Effector CD8-positive, alpha-beta T cell (primary cell): ENCODE data around the gene EDEM2.
"Not testable (repeated sequence)": the region's sequence is repeated elsewhere in the genome, so short reads cannot be mapped to it uniquely, and the experiment has no call there.

Source experiments
- DNase-seq: peaks from one replicate; lab custom pipeline; 2025; lab: John Stamatoyannopoulos, UW

The EDEM2 gene

DNA sequence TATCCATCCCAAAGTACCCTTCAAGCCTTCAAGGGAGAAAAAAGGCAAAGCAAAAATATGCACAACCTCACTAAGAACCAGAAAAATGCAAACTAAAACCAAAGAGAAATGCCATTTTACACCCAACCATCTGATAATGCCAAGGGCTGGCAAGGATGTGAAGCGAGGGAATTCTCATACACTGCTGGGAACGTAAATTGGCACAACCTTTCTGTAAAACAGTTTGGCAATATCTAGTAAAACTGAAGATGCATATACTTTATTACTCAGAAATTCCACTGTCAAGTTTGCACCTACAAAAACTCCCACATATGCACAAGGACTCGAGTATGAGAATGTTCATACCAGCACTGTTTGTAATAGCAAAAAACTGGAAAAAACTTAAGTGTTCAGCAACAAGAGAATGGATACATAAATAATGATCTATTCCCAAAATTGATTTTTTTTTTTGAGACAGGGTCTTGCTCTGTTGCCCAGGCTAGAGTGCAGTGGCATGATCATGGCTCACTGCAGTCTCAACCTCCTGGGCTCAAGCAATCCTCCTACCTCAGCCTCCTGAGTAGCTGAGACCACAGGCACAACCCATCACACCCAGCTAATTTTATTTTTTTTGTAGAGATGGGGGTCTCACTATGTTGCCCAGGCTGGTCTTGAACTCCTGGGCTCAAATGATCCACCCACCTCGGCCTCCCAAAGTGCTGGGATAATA is 21.7 kb upstream of the EDEM2 start:
- DNase-seq: not testable (repeated sequence)

DNA sequence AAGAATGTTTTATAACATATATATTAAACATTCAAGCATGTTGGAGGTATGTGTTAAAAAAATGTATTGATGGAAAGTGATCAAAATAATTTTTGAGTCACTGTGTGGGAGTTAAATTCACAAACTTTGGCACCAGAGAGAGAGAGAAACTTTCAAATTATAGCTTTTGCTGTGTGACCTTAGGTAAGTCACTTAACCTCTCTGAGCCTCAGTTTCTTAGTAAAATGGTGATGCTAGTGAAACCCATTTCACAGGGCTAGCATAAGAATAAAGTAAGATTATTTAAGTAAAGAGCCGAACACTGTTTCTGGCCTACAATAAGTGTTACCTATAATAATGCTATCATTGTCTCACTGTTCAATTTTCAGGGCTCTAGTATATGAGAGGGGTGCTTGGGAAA is 20.7 kb upstream of the EDEM2 start:
- DNase-seq: no peak

DNA sequence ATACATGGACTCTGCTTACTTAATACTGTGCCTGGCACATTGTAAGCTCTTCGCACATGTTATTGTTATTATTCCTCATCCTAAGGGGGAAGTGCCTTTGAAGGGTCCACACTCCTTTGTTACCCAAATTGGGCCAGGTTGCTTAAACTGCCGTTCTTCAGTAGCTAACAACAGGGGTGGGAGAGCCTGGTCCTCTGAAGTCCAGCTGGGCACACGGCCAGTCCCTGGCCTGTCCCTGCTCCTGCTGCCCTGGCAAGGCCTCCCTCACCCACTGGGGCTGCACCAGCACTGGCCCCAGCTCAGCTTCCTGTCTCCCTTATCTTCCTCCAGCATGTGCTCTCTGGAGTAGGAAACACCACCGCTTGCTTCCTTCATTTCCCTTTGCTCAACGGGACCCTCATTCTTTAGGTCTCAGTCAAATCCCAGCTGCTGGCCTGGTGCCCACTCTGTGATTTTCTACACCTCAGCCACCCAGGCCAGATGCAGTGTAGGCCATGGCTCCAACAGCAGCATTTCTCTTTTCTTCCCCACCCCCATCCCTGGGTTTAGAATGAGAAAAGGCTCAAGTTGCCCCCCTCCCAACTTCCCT is 19.2 kb upstream of the EDEM2 start:
- no peak for DNase-seq

DNA sequence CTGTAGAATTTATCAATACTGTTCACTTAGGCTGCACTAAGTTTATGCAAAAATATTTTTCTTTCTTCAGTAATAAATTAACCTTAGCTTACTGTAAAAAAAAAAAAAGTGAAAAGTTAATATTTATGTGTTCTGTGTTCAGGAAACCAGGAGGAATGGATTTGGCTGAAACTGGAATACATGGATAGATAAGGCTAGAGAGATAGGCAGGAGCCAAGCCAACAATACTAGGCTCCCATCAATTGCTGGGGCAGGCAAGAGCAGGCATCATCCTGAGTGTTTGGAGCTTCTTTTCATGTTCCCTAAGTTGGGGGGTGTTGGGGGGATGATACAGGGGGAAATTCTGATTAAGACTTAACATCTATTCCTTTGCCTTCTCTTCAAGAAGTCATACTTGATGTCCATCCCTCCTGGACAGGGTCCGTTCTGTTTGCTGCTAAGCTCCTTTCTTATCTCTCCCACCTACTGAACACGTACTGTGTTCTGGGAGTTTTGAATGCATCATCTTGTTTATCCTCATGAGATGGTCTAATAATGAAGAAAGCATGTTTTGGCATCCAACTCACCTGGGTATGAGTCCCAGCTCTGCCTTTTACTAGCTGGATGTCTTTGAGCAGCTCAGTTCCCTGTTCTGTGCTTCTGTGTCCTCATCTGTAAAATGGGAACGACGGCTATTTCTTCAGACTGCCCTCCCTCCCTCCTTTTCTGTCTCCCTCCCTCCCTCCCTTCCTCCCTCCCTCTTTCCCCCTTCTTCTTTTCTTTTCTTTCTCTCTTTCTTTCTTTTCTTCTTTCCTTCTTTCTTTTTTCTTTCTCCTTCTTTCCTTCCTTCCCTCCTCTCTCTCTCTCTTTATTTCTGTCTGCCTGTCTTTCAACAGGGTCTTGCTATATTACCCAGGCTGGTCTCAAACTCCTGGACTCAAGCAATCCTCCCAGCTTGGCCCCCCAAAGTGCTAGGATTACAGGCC is 18.4 kb upstream of the EDEM2 start:
- no peak for DNase-seq

DNA sequence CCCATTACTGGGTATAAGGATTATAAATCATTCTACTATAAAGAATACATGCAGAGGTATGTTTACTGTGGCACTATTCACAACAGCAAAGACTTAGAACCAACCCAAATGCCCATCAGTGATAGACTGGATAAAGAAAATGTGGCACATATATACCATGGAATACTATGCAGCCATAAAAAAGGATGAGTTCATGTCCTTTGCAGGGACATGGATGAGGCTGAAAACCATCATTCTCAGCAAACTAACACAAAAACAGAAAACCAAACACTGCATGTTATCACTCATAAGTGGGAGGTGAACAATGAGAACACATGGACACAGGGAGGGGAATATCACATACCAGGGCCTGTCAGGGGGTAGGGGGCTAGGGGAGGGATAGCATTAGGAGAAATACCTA is 17.4 kb upstream of the EDEM2 start:
- not testable (repeated sequence) for DNase-seq

DNA sequence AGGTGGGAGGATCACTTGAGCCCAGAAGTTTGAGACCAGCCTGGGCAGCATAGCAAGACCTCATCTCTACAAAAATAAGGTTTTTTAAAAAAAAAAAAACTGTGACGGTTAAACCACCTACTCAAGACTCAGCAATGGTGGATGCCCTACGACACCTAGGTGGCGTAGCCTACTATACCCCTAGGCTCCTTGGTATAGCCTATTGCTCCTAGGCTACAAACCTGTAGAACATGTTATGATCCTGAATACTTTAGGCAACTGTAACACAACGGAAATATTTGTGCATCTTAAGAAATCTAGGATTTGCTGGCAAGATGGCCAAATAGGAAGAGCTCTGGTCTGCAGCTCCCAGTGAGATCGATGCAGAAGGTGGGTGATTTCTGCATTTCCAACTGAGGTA is 13.2 kb upstream of the EDEM2 start:
- not testable (repeated sequence) for DNase-seq

DNA sequence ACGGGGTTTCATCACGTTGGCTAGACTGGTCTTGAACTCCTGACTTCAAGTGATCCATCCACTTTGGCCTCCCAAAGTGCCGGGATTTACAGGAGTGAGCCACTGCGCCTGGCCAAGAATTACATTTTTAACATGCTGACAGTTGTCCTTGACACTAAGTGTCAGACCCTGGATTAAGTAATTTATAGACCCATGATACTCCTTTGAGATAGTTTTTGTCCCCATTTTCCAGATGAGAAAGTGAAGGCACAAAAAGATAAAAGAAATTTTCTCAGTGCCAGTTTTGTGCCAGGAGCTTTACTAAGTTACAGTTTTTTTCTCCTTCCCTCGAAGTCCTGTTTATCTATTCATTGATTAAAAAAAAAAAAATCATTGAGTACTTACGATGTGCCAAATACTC is 9.8 kb upstream of the EDEM2 start:
- no peak for DNase-seq

DNA sequence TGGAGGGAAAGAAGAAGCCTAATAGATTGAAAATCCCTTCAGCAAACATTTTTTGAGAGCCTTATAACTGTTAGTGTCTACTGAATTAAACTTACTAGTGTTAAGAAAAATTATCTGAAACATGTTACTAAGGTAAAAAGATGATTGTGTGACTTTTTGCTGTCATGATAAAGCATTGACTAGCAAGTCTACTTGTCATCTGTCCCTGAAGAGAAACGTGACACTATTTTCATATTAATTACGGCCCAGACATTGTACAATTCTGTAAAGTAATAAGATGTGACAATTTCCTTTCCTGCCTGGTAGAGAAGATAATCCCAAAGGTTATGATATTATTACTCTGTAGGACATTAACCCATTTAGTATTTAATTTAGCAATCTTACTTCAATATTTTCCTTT is 8.8 kb upstream of the EDEM2 start:
- DNase-seq: no peak

DNA sequence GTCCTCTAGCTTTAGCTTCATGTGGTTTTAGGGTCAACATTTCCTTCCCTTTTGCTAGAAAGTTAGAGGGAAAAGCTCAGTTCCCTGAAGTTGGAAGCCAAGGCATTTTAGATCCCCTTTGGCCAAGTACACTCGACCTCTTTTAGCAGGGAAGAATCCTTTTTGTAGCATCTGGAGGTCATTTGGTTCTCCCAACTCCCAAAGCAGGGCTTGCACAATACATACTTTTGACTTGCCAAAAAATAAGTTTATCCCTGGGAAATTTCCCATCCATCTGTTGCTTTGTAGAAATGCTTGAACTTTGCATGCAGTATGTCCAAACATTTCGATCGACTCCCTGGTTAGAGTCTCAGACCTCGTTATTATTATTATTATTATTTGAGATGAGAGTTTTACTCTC is 4.6 kb upstream of the EDEM2 start:
- DNase-seq: no peak

DNA sequence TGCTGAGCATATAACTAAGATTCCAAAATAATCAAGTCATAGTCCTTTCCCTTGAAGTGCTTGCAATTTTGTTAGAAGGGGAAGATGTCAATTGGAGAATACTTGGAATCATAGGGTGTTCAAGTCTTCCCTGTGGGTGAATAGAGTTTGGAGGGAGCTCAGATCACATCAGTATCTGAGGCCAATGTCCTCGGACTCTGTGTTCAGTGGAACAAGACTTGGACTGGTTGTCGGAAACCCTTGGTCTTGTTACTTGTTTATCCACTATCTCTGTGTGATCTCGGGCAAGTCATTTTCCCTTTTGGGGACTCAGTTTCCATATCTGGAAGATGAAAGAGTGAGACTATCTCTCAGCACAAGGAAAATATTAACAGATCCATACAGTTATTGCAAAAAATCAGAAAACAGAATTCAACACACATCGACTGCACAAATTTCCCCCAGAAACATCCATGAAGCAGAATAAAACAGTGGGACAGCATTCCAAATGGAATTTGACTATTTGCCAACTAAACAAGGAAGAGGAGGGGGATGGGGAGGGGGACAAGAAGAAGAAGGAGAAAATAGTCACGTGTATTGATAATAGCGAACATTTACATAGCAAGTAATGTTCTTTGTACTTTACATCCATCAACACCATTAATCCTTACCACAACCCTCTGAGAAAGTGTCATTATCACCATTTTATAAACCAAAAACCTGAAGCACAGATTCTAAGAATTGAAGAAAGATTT is 3.9 kb upstream of the EDEM2 start:
- DNase-seq: no peak

DNA sequence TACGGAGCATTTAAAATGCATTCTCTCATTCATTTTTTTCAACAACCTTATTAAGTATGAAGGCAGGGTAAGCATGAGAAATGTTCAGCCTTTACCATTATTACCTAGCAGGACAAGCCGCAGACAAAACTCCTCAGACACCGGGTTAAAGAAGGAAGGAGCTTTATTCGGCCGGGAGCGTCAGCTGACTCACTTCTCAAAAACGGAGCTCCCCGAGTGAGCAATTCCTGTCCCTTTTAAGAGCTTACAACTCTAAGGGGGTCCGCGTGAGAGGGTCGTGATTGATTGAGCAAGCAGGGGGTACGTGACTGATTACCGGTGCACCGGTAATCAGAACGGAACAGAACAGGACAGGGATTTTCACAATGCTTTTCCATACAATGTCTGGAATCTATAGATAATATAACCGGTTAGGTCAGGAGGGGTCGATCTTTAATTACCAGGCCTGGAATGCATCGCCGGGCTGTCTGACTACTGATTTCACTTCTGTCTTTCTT is 487 bp upstream of the EDEM2 start:
- not testable (repeated sequence) for DNase-seq

DNA sequence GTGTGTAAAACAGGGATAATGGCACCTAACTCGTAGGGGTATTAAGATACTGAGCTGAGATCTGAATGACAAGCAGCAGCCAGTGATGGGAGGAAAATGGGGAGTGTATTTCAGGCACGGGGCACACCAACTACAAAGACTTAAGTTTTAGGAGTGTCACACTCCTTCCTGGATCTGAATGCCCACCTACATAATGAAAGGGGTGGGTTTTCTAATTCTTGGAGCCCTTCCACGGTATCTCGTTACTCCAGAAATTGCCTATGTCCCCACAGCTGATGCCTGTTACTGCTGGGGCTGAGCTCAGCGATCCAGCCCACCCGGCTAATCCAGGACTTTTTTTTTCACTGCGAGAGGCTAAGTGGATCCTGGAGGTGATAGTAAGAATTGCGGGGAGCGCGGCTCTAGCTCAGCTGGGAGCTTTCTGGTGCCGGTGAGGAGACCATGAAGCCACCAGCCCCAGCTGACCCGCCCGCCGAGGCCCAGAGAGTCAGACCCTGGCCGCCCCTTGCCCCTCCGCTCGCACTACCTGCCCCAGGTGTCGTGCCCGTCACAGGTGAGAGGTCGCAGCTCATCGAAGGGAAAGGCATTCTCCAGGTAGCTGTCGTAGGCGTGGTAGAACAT is 727 bp downstream of the EDEM2 start:
- DNase-seq: no peak

DNA sequence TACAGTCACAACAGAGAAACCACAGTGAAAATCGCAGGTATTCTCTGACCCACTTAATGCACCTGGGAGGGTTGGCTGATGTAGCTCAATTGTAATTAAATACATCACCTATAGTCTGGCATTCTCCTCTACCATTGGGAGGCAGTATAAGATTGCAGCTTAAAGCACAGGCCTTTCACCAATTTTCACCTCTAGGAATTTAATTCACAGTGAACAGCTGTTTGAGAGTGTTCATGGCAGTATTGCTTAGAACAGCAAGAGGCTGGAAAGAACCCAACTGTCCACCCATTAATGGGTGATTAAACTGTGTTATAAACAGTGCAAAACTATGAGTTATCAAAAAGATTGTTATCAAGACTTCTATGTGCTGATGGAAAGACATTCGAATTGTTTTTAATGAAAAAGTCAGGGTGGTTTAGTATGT is 2.0 kb downstream of the EDEM2 start:
- no peak for DNase-seq

DNA sequence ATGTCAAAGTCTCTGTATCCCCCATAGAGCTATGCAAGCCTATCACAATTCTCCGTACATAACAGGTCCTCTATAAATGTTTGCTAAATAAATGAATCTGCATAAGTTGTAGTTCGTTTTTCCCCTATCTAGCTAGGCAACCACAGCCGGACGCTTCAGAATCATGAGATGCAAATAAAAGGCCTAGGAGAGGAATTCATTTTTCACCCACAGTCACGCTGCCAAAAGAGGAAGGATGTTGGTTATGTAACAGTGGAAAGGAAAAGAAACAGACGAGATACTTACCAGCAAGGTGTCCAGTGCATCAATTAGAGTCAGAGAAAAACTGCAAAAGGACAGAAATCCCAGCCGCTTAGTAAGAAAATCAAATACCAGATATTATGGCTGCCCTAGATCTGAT is 2.4 kb downstream of the EDEM2 start:
- DNase-seq: no peak

DNA sequence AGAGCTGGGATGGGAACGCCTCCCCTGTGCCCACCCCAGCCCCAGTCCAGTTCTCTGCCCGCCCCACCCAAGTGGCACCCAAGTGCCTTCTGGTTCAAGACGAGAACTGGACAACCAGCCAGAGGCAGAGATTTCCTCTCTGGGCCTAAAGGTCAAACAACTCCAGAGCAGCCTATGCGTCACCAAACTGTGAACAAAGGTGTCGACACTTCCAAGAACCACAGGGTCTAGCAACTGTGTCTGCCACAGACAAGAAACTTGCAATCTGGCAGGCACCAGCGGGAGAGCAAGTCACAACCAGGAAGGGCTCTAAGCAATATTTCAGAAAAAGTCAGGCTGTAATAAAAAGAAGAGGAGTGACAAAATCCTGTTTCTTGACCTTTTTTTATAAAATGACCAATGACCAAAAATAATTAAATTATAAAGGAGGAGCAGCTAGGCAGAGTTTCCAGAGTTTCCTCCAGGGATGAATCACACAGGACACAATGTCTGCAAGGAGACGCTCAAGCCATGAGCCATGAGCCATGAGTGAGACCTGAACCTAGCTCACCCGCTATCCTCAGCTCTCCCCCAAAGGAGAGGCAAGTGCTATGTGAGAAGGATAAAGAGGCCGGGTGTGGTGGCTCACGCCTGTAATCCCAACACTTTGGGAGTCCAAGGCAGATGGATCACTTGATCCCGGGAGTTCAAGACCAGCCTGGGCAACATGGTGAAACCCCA is 11.1 kb downstream of the EDEM2 start:
- DNase-seq: no peak

DNA sequence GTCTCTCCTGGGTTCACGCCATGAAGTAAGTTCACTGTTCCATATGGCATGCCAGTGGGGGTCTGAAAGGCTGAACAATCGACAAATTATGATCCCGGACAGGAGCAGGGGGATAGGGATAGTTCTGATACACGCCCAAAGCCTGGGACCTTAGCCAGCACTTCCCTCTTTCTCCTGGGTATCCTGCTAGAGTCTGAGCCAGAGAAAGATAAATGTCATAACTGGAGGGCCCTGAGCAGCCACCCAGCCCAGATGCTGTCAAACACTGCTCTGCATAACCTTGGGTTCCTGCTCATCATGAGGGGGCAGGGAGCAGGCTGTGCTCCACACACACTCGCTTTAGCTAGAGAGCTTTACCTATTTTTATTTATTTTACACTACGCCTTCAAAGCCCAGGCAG is 12.3 kb downstream of the EDEM2 start:
- DNase-seq: no peak

DNA sequence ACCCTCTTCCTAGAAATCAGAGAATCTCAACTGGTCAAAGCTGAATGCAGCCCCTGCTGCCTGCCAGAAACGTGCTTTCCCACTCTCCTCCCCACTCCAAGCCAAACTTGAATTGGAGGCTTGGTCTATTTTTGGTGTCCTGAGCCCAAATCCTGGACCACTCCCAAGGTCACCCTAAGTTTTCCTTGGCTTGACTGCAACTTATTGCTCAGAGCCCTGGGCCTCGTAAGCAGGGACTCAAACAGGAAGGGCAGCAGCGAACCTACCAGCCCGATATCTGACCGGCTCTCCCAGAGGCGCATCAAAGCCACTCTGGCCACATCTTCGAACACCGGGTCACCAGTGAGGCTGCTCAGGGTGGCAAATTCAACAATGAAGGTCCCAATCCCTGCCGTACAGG is 12.7 kb downstream of the EDEM2 start:
- DNase-seq: no peak

DNA sequence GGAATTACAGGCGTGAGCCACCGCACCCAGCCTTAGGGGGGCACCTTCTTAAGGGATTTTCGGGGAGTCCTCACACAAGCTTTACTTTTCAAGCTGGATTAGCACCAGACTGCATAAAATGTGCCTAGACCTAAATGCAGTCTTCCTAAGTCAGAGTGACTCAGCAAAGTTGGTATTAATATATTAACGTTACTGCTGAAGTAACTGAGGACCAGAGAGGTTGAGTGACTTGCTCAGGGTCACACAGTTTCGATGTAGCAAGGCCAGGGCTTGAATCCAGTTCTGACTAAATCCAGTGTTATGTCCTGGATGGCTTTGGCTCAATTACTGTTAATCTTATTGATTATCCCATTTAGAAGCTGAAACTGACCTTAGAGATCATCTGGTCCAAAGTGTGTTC is 13.4 kb downstream of the EDEM2 start:
- DNase-seq: no peak

DNA sequence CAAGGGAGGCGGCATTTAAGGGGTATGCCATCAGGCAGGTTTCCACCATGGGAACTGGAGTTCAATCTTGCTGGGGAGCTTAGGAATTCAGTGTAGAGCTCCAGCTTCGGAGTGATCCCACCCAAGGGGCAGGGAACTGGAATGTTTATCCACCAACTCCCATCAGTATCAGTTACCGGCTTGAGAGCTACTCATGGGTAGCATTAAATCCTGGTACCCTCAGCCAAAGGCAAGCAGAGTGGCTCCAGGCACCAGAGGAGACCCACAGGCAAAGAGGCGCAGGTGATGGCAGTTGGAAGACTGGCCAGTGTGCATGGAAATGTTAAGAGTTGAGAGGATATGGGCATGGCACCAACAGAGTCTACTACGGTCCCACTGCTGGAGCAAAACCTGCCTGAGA is 14.1 kb downstream of the EDEM2 start:
- DNase-seq: no peak

DNA sequence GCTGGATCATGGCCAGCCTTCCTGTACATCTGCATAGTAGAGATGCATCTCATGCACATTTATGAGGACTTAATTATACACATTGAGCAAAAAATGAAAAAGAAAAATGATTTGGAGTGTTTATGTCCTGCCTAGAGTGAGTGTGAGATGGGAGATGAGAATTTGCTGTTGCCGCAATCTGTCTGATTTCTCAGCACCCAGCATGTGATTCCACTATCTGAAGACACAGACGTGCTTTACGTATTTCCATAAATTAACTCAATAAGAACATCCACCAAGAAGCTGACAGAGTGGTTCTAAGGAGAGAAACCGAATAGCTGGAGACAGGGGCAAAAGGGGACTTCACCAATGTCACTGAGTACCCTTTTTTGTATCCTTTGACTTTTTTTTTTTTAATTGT is 15.2 kb downstream of the EDEM2 start:
- no peak for DNase-seq

DNA sequence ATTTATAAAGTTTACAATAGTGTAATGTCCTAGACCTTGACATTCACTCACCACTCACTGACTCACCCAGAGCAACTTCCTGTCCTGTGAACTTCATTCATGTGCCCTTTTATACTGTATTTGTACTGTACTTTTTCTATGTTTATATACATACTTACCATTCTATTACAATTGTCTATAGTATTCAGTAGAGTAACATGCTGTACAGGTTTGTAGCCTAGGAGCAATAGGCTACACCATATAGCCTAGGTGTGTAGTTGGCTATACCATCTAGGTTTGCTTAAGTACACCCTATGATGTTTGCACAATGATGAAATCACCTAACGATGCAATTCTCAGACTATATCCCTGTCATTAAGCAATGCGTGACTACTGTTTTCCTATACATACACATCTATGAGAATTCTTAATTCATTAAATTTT is 17.5 kb downstream of the EDEM2 start:
- DNase-seq: no peak
